HG03442 (cell line): Measurements from ENCODE around the gene ITGB3.
"Not testable (repeated sequence)": the region's sequence is repeated elsewhere in the genome, so short reads cannot be mapped to it uniquely, and the experiment has no call there.

Experiments
- ATAC-seq: cut with Tn5 transposase; IDR thresholded peaks from one replicate; pipeline ENCODE4 v1.9.1; 2021; ENCODE audit warnings: mild to moderate bottlenecking, moderate library complexity; ENCODE audit not compliant: unreplicated experiment

The ITGB3 gene

GRCh38 chr17:47222047-47222446 is 31.6 kb upstream of the ITGB3 start:
- ATAC-seq = no peak

- ATAC-seq = no peak
Measured at GRCh38 chr17:47223007-47223406, 30.6 kb upstream of the ITGB3 start.

GRCh38 chr17:47223460-47223859 is 30.2 kb upstream of the ITGB3 start:
- ATAC-seq = no peak

- ATAC-seq = not testable (repeated sequence)
Measured at GRCh38 chr17:47224077-47224476, 29.6 kb upstream of the ITGB3 start.

- ATAC-seq = no peak
Measured at GRCh38 chr17:47224966-47225365, 28.7 kb upstream of the ITGB3 start.

- no peak for ATAC-seq
Measured at GRCh38 chr17:47225436-47225858, 28.2 kb upstream of the ITGB3 start.

GRCh38 chr17:47225911-47226688 is 27.5 kb upstream of the ITGB3 start:
- ATAC-seq = no peak

- ATAC-seq = no peak
Measured at GRCh38 chr17:47227862-47228261, 25.8 kb upstream of the ITGB3 start.

GRCh38 chr17:47229535-47230443 is 23.8 kb upstream of the ITGB3 start:
- no peak for ATAC-seq

- ATAC-seq = no peak
Measured at GRCh38 chr17:47230864-47231263, 22.8 kb upstream of the ITGB3 start.

- ATAC-seq = no peak
Measured at GRCh38 chr17:47231334-47231733, 22.3 kb upstream of the ITGB3 start.

GRCh38 chr17:47231866-47232265 is 21.8 kb upstream of the ITGB3 start:
- no peak for ATAC-seq

GRCh38 chr17:47232465-47232864 is 21.2 kb upstream of the ITGB3 start:
- no peak for ATAC-seq

- no peak for ATAC-seq
Measured at GRCh38 chr17:47235506-47235905, 18.1 kb upstream of the ITGB3 start.

GRCh38 chr17:47235923-47236322 is 17.7 kb upstream of the ITGB3 start:
- no peak for ATAC-seq

GRCh38 chr17:47237841-47238240 is 15.8 kb upstream of the ITGB3 start:
- no peak for ATAC-seq

- ATAC-seq = no peak
Measured at GRCh38 chr17:47238321-47239010, 15.2 kb upstream of the ITGB3 start.

- no peak for ATAC-seq
Measured at GRCh38 chr17:47239619-47239966, 14.0 kb upstream of the ITGB3 start.

- no peak for ATAC-seq
Measured at GRCh38 chr17:47239967-47240651, 13.5 kb upstream of the ITGB3 start.

GRCh38 chr17:47240806-47241205 is 12.8 kb upstream of the ITGB3 start:
- ATAC-seq = no peak

- ATAC-seq = no peak
Measured at GRCh38 chr17:47242648-47243047, 11.0 kb upstream of the ITGB3 start.
